Vagina (tissue), 2 donors: ENCODE data around the gene CNNM1. TPM values are rescaled to one million over a fixed set of nuclear protein-coding genes. Genes with fewer than 3 reads are reported as not detected.

Source experiments
- DNase-seq, 2 donors: peaks; one replicate each; pipeline ENCODE4 v3.0.0-alpha.2; 2017; ENCODE audit errors: extremely low spot score in 2 of 2
- H3K27ac ChIP-seq: fragments of 200-600 bp; sonication (generic); one replicate; pipeline ENCODE4 v1.5.1; 2019
- H3K27me3 ChIP-seq: fragments of 200-600 bp; sonication (generic); one replicate; pipeline ENCODE4 v1.5.1; 2019
- H3K36me3 ChIP-seq, 2 donors: fragments of 200-600 bp; sonication (generic); one replicate each; pipeline ENCODE4 v1.5.1; 2017 to 2019
- H3K4me1 ChIP-seq: fragments of 200-600 bp; sonication (generic); one replicate; pipeline ENCODE4 v1.5.1; 2019
- H3K4me3 ChIP-seq, 2 donors: fragments of 200-600 bp; sonication (generic); 1 replicate in 1 of 2; 2 replicates in 1 of 2; pipeline ENCODE4 v1.5.1; 2016 to 2019
- H3K9me3 ChIP-seq: fragments of 200-600 bp; sonication (generic); one replicate; pipeline ENCODE4 v1.5.1; 2019
- POLR2A ChIP-seq, 2 donors: fragments of 450-650 bp; IDR thresholded peaks; one replicate each; pipeline ENCODE4 v1.6.1; 2017; ENCODE audit warnings: antibody characterized with exemption in 2 of 2, mild to moderate bottlenecking in 2 of 2, moderate library complexity in 2 of 2
- POLR2AphosphoS5 ChIP-seq, 2 donors: sonication (generic); formaldehyde crosslinking; IDR thresholded peaks; one replicate each; pipeline ENCODE4 v1.9.0; 2017; ENCODE audit warnings: antibody characterized with exemption in 2 of 2, mild to moderate bottlenecking in 2 of 2, low read depth in 1 of 2; ENCODE audit not compliant: insufficient read depth in 1 of 2
- intact Hi-C: fragments of 100-400 bp; cut with DNase I; formaldehyde crosslinking; loops from one replicate; pipeline ENCODE4 v1.15.1; 2023
- total RNA-seq: library from RNA; depleted of rRNA; stranded (reverse); fragments of >200 nt; gene quantifications from one replicate; pipeline ENCODE4 v1.2.3, GENCODE V29; 2016
- TF ChIP-seq, protein P1 (sequence below), 3 experiments: fragments of 450-650 bp in 2 of 3; fragments of 200-600 bp in 1 of 3; sonication (generic) in 1 of 3; IDR thresholded peaks; one replicate each; pipeline ENCODE4 v1.5.1; 2017 to 2019; ENCODE audit warnings: antibody characterized with exemption in 3 of 3, mild to moderate bottlenecking in 2 of 3, moderate library complexity in 2 of 3

CNNM1 gene
- total RNA-seq, 1 donor from 2014 or later, result 2.5 TPM

DNA sequence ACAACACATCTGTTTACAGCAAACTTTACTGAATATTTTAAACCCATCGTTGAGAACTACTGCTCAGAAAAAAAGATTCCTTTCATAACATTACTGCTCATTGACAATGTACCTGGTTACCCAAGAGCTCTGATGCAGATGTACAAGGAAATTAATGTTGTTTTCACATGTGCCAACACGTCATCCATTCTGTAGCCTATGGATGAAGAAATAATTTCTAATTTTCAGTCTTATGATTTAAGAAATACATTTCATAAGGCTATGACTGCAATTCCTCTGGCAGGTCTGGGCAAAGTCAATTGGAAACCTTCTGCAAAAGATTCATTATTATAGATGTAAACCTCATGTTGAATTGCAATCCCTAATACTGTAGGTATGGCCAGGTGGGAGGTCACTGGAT lies 16.7 kb upstream of the CNNM1 start:
- H3K36me3 ChIP-seq, result no peaks in the 10 kb centered on the region
- no peak overlapping the region for H3K27ac ChIP-seq
- H3K27me3 ChIP-seq, result no peaks in the 10 kb centered on the region
- DNase-seq, result no peak
- no peaks in the 10 kb centered on the region for H3K9me3 ChIP-seq
- TF ChIP-seq POLR2A (IDR thresholded peaks at IDR 0.05), result no peak
- TF ChIP-seq POLR2AphosphoS5 (IDR thresholded peaks at IDR 0.05; ENCODE audit: insufficient read depth in 1 of 2, low read depth in 1 of 2), result no peak
- TF ChIP-seq, protein P1, sequence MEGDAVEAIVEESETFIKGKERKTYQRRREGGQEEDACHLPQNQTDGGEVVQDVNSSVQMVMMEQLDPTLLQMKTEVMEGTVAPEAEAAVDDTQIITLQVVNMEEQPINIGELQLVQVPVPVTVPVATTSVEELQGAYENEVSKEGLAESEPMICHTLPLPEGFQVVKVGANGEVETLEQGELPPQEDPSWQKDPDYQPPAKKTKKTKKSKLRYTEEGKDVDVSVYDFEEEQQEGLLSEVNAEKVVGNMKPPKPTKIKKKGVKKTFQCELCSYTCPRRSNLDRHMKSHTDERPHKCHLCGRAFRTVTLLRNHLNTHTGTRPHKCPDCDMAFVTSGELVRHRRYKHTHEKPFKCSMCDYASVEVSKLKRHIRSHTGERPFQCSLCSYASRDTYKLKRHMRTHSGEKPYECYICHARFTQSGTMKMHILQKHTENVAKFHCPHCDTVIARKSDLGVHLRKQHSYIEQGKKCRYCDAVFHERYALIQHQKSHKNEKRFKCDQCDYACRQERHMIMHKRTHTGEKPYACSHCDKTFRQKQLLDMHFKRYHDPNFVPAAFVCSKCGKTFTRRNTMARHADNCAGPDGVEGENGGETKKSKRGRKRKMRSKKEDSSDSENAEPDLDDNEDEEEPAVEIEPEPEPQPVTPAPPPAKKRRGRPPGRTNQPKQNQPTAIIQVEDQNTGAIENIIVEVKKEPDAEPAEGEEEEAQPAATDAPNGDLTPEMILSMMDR (IDR thresholded peaks at IDR 0.05), result no peak
- H3K4me3 ChIP-seq, result no peak overlapping the region
- intact Hi-C loops, result no loop called here
- H3K4me1 ChIP-seq, result no peaks in the 10 kb centered on the region

DNA sequence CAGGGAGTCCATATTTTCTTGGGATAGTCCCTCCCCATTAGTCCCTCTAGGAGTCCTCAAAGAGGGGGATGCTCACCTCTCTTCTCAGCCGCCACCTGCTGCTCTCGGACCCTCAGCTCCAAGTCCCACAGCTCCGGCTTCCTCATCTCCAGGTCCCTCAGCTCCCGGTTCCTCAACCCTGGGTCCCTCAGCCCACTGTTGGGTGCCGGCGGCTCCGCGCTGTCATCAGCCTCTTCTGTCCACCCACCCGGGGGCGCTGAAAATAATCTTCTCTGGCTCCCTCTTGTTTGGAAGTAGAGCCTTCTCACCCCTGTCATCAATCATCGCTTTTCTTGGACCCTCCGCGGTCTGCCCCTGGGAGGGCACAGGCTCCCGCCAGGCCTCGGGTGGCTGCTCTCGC lies 13.3 kb upstream of the CNNM1 start:
- Histone ChIP-seq H3K36me3 (no peaks in the 10 kb centered on the region), H3K4me3 (no peak overlapping the region), H3K27ac (no peak overlapping the region), H3K27me3 (no peaks in the 10 kb centered on the region), H3K4me1 (no peaks in the 10 kb centered on the region), H3K9me3 (no peaks in the 10 kb centered on the region)
- intact Hi-C loops, result no loop called here
- DNase-seq, result no peak
- no peak for TF ChIP-seq POLR2AphosphoS5 (IDR thresholded peaks at IDR 0.05; ENCODE audit: insufficient read depth in 1 of 2, low read depth in 1 of 2)
- TF ChIP-seq, protein P1 (IDR thresholded peaks at IDR 0.05), result no peak
- no peak for TF ChIP-seq POLR2A (IDR thresholded peaks at IDR 0.05)

DNA sequence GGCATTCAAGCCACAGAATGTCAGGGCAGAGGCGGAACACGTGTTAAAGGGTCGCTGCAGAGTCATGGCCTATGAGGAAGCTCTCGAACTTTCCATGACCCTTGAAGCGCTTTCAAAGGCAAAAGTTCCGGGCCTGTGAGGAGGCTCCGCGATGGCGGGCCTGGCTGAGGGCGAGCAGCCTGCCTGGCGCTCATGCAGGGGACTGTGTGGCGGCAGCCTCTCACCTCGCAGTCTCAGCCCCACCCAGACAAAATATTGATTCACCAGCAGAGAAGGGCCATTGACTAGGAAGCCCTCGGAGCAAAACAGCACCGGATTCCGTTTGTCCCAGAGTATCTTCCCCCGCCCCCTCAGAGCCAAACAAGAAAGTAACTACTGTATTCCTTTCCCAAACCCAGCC lies 12.8 kb upstream of the CNNM1 start:
- H3K4me3 ChIP-seq, result no peak overlapping the region
- no peaks in the 10 kb centered on the region for H3K4me1 ChIP-seq
- H3K27ac ChIP-seq, result no peak overlapping the region
- no peak for DNase-seq
- intact Hi-C loops, result no loop called here
- H3K36me3 ChIP-seq, result no peaks in the 10 kb centered on the region
- no peaks in the 10 kb centered on the region for H3K9me3 ChIP-seq
- TF ChIP-seq, protein P1 (IDR thresholded peaks at IDR 0.05), result no peak
- TF ChIP-seq POLR2AphosphoS5 (IDR thresholded peaks at IDR 0.05; ENCODE audit: insufficient read depth in 1 of 2, low read depth in 1 of 2), result no peak
- no peak for TF ChIP-seq POLR2A (IDR thresholded peaks at IDR 0.05)
- H3K27me3 ChIP-seq, result no peaks in the 10 kb centered on the region

DNA sequence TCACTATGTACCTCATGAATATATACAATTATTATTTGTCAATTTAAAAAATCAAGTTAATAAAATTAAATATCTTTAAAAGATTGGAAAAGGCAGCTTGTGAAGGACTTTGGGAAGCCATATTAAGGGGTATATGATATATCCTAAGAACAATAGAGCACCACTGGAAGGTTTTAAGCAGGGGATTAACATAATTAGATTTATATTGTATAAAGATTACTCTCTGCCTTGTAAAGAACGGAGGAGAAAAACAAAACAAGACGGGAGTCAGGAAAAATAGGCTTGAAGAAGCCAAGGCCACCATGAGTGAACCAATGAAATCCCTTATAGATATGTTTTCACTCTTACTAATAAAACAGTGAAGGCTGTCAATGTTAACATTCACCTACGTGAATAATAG lies 11.1 kb upstream of the CNNM1 start:
- no peaks in the 10 kb centered on the region for H3K27me3 ChIP-seq
- TF ChIP-seq, protein P1 (IDR thresholded peaks at IDR 0.05), result no peak
- TF ChIP-seq POLR2A (IDR thresholded peaks at IDR 0.05), result no peak
- TF ChIP-seq POLR2AphosphoS5 (IDR thresholded peaks at IDR 0.05; ENCODE audit: insufficient read depth in 1 of 2, low read depth in 1 of 2), result no peak
- no peaks in the 10 kb centered on the region for H3K36me3 ChIP-seq
- H3K4me3 ChIP-seq, result no peak overlapping the region
- no peak for DNase-seq
- no peaks in the 10 kb centered on the region for H3K9me3 ChIP-seq
- intact Hi-C loops, result no loop called here
- no peak overlapping the region for H3K27ac ChIP-seq
- H3K4me1 ChIP-seq, result no peaks in the 10 kb centered on the region

DNA sequence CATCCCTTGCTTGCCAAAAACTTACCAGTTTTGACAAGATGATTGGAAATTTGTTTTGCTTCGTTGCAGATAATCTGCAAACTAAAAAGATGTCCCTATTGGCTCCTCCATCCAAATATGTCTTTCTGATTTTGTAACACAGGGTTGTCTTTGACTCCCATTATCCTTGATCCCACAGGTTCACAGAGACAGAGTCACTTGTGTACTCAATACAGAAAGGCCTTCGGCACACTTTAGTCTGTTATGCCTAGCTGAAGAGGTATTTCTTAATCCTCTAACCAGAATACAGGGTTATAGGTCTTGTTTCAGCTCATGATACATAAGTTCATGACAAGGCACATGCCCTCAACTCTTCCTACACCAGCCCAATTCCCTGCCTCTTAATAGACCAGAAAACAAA lies 10.7 kb upstream of the CNNM1 start:
- TF ChIP-seq POLR2A (IDR thresholded peaks at IDR 0.05) (no peak), POLR2AphosphoS5 (IDR thresholded peaks at IDR 0.05; ENCODE audit: insufficient read depth in 1 of 2, low read depth in 1 of 2) (no peak)
- TF ChIP-seq, protein P1 (IDR thresholded peaks at IDR 0.05), result no peak
- Histone ChIP-seq H3K4me1 (no peaks in the 10 kb centered on the region), H3K9me3 (no peaks in the 10 kb centered on the region), H3K27me3 (no peaks in the 10 kb centered on the region), H3K4me3 (no peak overlapping the region), H3K36me3 (no peaks in the 10 kb centered on the region), H3K27ac (no peak overlapping the region)
- intact Hi-C loops, result no loop called here
- DNase-seq, result no peak
